GM21737 (cell line): ENCODE data around the gene SKAP1.
"Not testable (repeated sequence)": the region's sequence is repeated elsewhere in the genome, so short reads cannot be mapped to it uniquely, and the experiment has no call there.

ENCODE experiments used
- ATAC-seq: cut with Tn5 transposase; IDR thresholded peaks from one replicate; pipeline ENCODE4 v1.9.1; 2021; ENCODE audit warnings: mild to moderate bottlenecking, moderate library complexity; ENCODE audit not compliant: unreplicated experiment

Gene SKAP1

GRCh38 chr17:48293319-48294019 is 136.5 kb downstream of the SKAP1 start:
- ATAC-seq, result no peak

GRCh38 chr17:48290378-48290777 is 139.6 kb downstream of the SKAP1 start:
- no peak for ATAC-seq

GRCh38 chr17:48286917-48287316 is 143.1 kb downstream of the SKAP1 start:
- not testable (repeated sequence) for ATAC-seq

- no peak for ATAC-seq
Observed at GRCh38 chr17:48285614-48286013, 144.4 kb downstream of the SKAP1 start.

- ATAC-seq, result no peak
Observed at GRCh38 chr17:48283907-48284306, 146.1 kb downstream of the SKAP1 start.

- ATAC-seq, result no peak
Observed at GRCh38 chr17:48283411-48283810, 146.6 kb downstream of the SKAP1 start.

GRCh38 chr17:48282303-48282702 is 147.7 kb downstream of the SKAP1 start:
- no peak for ATAC-seq

GRCh38 chr17:48278760-48279491 is 151.1 kb downstream of the SKAP1 start:
- ATAC-seq, result no peak

GRCh38 chr17:48276776-48277175 is 153.2 kb downstream of the SKAP1 start:
- no peak for ATAC-seq

GRCh38 chr17:48270899-48271298 is 159.1 kb downstream of the SKAP1 start:
- ATAC-seq, result no peak

- no peak for ATAC-seq
Observed at GRCh38 chr17:48269209-48269608, 160.8 kb downstream of the SKAP1 start.

- ATAC-seq, result no peak
Observed at GRCh38 chr17:48263731-48264035, 166.3 kb downstream of the SKAP1 start.

GRCh38 chr17:48262982-48263730 is 166.9 kb downstream of the SKAP1 start:
- ATAC-seq, result no peak

- no peak for ATAC-seq
Observed at GRCh38 chr17:48261297-48261880, 168.6 kb downstream of the SKAP1 start.

GRCh38 chr17:48259694-48260291 is 170.2 kb downstream of the SKAP1 start:
- no peak for ATAC-seq

GRCh38 chr17:48258331-48258730 is 171.7 kb downstream of the SKAP1 start:
- ATAC-seq, result no peak

- ATAC-seq, result no peak
Observed at GRCh38 chr17:48255759-48256158, 174.3 kb downstream of the SKAP1 start.

GRCh38 chr17:48254896-48255295 is 175.1 kb downstream of the SKAP1 start:
- no peak for ATAC-seq

- no peak for ATAC-seq
Observed at GRCh38 chr17:48253975-48254374, 176.0 kb downstream of the SKAP1 start.

GRCh38 chr17:48251950-48252349 is 178.1 kb downstream of the SKAP1 start:
- ATAC-seq, result no peak

GRCh38 chr17:48250949-48251348 is 179.1 kb downstream of the SKAP1 start:
- no peak for ATAC-seq
